Lower leg skin (tissue), 4 donors: Measurements from ENCODE around the gene ANKRD31. TPM values are rescaled to one million over a fixed set of nuclear protein-coding genes. Genes with fewer than 3 reads are reported as not detected.

Source experiments
- DNase-seq, 2 donors: peaks; one replicate each; pipeline ENCODE4 v3.0.0-alpha.2; 2019; ENCODE audit warnings: low spot score in 2 of 2
- H3K4me3 ChIP-seq: fragments of 200-600 bp; sonication (generic); 2 replicates; pipeline ENCODE4 v1.5.1; 2017; ENCODE audit warnings: mild to moderate bottlenecking, low read depth; ENCODE audit not compliant: poor library complexity, severe bottlenecking
- POLR2A ChIP-seq, 2 donors: fragments of 450-650 bp; IDR thresholded peaks; one replicate each; pipeline ENCODE4 v1.6.1; 2016 to 2017; ENCODE audit warnings: antibody characterized with exemption in 2 of 2, mild to moderate bottlenecking in 1 of 2, moderate library complexity in 1 of 2
- WGBS, 2 donors: methylation state at CpG; one replicate each; pipeline ENCODE4 v1.1.5; 2018; 5-methylcytosine and 5-hydroxymethylcytosine counted together
- intact Hi-C: fragments of 100-400 bp; cut with DNase I; formaldehyde crosslinking; loops from one replicate; pipeline ENCODE4 v1.15.0; 2023; ENCODE audit warnings: low total_unique reads
- total RNA-seq, 4 donors: library from RNA; depleted of rRNA; stranded (reverse); fragments of >200 nt; gene quantifications; one replicate each; pipeline ENCODE4 v1.1.0, GENCODE V29; 2016
- TF ChIP-seq, protein P1 (sequence below), 3 donors: fragments of 450-650 bp; IDR thresholded peaks; one replicate each; pipeline ENCODE4 v1.5.1; 2016; ENCODE audit warnings: antibody characterized with exemption in 3 of 3, mild to moderate bottlenecking in 3 of 3, moderate library complexity in 2 of 3

The ANKRD31 gene
- total RNA-seq, 4 donors from 2014 or later = 0.13 to 0.20 (median 0.19) TPM; not detected in 1

- H3K4me3 ChIP-seq = no peak overlapping the region
- 61 to 72% methylated on average over 3 of the region's 3 CpGs for WGBS, 2 donors
- no peak for DNase-seq
- intact Hi-C loops = no loop called here
- TF ChIP-seq, protein P1, sequence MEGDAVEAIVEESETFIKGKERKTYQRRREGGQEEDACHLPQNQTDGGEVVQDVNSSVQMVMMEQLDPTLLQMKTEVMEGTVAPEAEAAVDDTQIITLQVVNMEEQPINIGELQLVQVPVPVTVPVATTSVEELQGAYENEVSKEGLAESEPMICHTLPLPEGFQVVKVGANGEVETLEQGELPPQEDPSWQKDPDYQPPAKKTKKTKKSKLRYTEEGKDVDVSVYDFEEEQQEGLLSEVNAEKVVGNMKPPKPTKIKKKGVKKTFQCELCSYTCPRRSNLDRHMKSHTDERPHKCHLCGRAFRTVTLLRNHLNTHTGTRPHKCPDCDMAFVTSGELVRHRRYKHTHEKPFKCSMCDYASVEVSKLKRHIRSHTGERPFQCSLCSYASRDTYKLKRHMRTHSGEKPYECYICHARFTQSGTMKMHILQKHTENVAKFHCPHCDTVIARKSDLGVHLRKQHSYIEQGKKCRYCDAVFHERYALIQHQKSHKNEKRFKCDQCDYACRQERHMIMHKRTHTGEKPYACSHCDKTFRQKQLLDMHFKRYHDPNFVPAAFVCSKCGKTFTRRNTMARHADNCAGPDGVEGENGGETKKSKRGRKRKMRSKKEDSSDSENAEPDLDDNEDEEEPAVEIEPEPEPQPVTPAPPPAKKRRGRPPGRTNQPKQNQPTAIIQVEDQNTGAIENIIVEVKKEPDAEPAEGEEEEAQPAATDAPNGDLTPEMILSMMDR (IDR thresholded peaks at IDR 0.05) = no peak
- TF ChIP-seq POLR2A (IDR thresholded peaks at IDR 0.05) = no peak
These were observed 215.5 kb downstream of the ANKRD31 start for GRCh38 chr5:75021219-75021618.

GRCh38 chr5:75020016-75020656, 216.5 kb downstream of the ANKRD31 start:
- no peak overlapping the region for H3K4me3 ChIP-seq
- no peak for DNase-seq
- TF ChIP-seq, protein P1 (IDR thresholded peaks at IDR 0.05) = no peak
- no peak for TF ChIP-seq POLR2A (IDR thresholded peaks at IDR 0.05)
- 82 to 89% methylated on average over 10 of the region's 10 CpGs for WGBS, 2 donors
- intact Hi-C loops = no loop called here

DNA sequence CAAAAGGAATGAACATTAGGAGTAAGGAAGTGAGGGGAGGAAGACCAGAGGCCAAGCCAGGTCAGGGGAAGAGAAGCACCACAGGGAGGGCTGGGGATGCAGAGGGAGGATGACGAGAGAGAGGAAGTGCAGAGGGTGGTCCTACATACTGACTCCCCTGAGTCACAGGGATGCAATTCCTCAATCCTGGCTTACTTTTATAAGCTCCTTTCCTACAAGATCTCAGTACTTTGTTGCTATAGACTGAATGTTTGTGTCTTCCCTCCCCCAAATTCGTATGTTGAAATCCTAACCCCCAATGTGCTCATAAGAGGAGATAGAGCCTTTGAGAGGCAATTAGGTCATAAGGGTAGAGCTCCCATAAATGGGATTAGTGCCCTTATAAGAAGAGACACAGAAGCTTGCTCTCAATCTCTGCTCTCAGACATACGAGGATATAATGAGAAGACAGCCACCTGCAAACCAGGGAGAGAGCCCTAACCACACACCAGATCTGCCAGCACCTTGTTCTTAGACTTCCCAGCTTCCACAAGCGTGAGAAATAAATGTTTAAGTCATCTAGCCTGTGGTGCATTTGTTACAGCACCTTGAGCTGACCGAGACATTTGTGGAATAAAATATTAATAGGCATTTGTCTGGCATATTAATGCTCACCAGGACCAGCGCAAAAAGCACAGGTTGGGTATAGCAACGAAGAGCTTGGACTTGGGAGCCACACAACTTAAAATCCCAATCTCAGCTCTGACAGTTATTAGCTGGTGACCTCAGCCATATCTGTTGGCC, 217.7 kb downstream of the ANKRD31 start:
- TF ChIP-seq, protein P1 (IDR thresholded peaks at IDR 0.05) = no peak
- TF ChIP-seq POLR2A (IDR thresholded peaks at IDR 0.05) = no peak
- intact Hi-C loops = no loop called here
- 86% methylated on average over 7 of the region's 7 CpGs for WGBS, 2 donors
- no peak overlapping the region for H3K4me3 ChIP-seq
- no peak for DNase-seq

Other genes with a start within 250 kb of the ANKRD31 start
- 1 to 10 TPM; 2.6 to 5.5 (median 3.5) TPM for gene GCNT4, start 184.3 kb downstream of the ANKRD31 start, total RNA-seq
- 100 to 1,000 TPM; 101 to 119 (median 103) TPM for gene HMGCR, start 100.3 kb upstream of the ANKRD31 start, total RNA-seq